GM12878 (cell line): ENCODE data around the gene MB.

Experiments
- ASH2L ChIP-seq: fragments of 300-600, 200-600 bp; sonication (generic); IDR thresholded peaks from 2 replicates; pipeline ENCODE4 v1.6.1; 2017; ENCODE audit warnings: low read depth, mild to moderate bottlenecking, borderline replicate concordance
- CHD2 ChIP-seq: IDR thresholded peaks from 2 replicates; pipeline ENCODE4 v1.6.1; 2011; ENCODE audit warnings: low read depth, low read length, improper control_type of control experiment, borderline replicate concordance
- CTCF ChIP-seq, 3 experiments: IDR thresholded peaks in 2 of 3; conservative IDR thresholded peaks in 1 of 3; 2 replicates each; pipeline ENCODE4 v1.5.1; 2011; ENCODE audit warnings: low read depth in 3 of 3, low read length in 3 of 3, mild to moderate bottlenecking in 3 of 3, control low read depth in 2 of 3, moderate library complexity in 2 of 3, inconsistent platforms in 1 of 3, mixed read lengths in 1 of 3; ENCODE audit not compliant: control insufficient read depth in 2 of 3, insufficient read depth in 1 of 3; ENCODE audit errors: extremely low read depth in 1 of 3
- EZH2 ChIP-seq: IDR thresholded peaks from 2 replicates; pipeline ENCODE4 v1.6.1; 2012; ENCODE audit warnings: low read depth, mild to moderate bottlenecking, control low read depth, inconsistent platforms, low read length, borderline replicate concordance; ENCODE audit not compliant: control insufficient read depth
- REST ChIP-seq: IDR thresholded peaks from 2 replicates; pipeline ENCODE4 v1.6.1; 2012; ENCODE audit warnings: mild to moderate bottlenecking, low read depth, low read length
- ZBTB33 ChIP-seq: fragments of 450-650 bp; IDR thresholded peaks from 2 replicates; pipeline ENCODE4 v1.6.1; 2017; ENCODE audit warnings: mild to moderate bottlenecking
- ZNF384 ChIP-seq: IDR thresholded peaks from 2 replicates; pipeline ENCODE4 v1.6.1; 2012; ENCODE audit warnings: low read depth, mild to moderate bottlenecking, low read length, improper control_type of control experiment, borderline replicate concordance
- TF ChIP-seq, protein P1 (sequence below): fragments of 450-650 bp; IDR thresholded peaks from 2 replicates; pipeline ENCODE4 v1.6.1; 2016; ENCODE audit warnings: mild to moderate bottlenecking

DNA sequence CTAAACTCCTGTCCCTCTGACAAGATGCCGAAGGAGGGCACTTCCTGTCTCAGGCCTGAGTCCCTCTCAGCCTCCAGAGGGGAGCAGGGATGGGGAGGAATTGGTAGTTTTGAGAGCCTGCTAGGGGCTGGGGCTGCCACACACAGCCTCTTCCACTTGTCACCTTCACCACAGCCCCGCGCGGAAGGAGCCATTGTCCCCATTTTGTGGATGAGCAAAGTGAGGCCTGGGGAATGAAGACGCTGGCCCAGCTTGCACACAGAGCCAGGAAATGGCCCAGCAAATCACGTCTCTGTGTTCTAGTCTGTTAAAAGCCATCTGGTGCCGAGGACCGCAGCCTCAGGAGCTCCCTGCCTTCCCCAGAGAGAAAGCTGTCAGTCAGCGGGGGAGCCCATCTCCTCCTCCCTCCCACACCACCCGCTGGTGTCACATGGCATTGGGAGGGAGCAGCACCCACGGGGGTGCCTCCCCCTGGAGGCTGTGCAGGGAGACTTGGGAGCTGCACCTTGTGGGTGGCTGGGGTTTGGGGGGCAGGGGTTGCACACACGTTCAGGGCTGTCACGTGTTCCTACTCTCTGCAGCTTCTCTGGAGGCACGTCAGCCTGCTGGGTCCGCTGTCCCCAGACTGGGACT is 41.9 kb downstream of the MB start:
- no peak for TF ChIP-seq ZNF384
- no peak for TF ChIP-seq EZH2
- TF ChIP-seq ASH2L = no peak
- no peak for TF ChIP-seq REST
- TF ChIP-seq CTCF (IDR thresholded peaks at IDR 0.05 in 2 of 3, conservative IDR thresholded peaks at IDR 0.05 in 1 of 3; ENCODE audit: control insufficient read depth in 2 of 3, extremely low read depth in 1 of 3, insufficient read depth in 1 of 3, low read depth in 3 of 3, low read length in 3 of 3) = no peak
- TF ChIP-seq, protein P1, sequence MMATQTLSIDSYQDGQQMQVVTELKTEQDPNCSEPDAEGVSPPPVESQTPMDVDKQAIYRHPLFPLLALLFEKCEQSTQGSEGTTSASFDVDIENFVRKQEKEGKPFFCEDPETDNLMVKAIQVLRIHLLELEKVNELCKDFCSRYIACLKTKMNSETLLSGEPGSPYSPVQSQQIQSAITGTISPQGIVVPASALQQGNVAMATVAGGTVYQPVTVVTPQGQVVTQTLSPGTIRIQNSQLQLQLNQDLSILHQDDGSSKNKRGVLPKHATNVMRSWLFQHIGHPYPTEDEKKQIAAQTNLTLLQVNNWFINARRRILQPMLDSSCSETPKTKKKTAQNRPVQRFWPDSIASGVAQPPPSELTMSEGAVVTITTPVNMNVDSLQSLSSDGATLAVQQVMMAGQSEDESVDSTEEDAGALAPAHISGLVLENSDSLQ = peak; percentile 82
- TF ChIP-seq ZBTB33 = no peak
- TF ChIP-seq CHD2 = no peak
